GM23248 (cell line): ENCODE results near the gene ANKS1B. TPM values are rescaled to one million over a fixed set of nuclear protein-coding genes. Genes with fewer than 3 reads are reported as not detected.

Experiments
- DNase-seq: peaks from one replicate; pipeline ENCODE4 v3.0.0-alpha.2; 2015
- H2AFZ ChIP-seq: fragments of 200-600 bp; sonication (generic); 2 replicates; pipeline ENCODE4 v1.6.1; 2016; ENCODE audit warnings: antibody characterized with exemption
- H3F3A ChIP-seq: fragments of 200-600 bp; sonication (generic); 2 replicates; pipeline ENCODE4 v1.6.1; 2016; ENCODE audit warnings: mild to moderate bottlenecking, antibody characterized with exemption, mixed run types; ENCODE audit not compliant: insufficient read depth
- H3K27ac ChIP-seq: fragments of 200-600 bp; sonication (generic); 2 replicates; pipeline ENCODE4 v1.5.1; 2016; ENCODE audit warnings: mild to moderate bottlenecking
- H3K27me3 ChIP-seq: fragments of 200-600 bp; sonication (generic); replicated peaks from 2 replicates; pipeline ENCODE4 v1.6.1; 2016; ENCODE audit warnings: mild to moderate bottlenecking; ENCODE audit not compliant: insufficient read depth
- H3K36me3 ChIP-seq: fragments of 200-600 bp; sonication (generic); 2 replicates; pipeline ENCODE4 v1.6.1; 2016; ENCODE audit warnings: low read depth, mild to moderate bottlenecking
- H3K4me1 ChIP-seq: fragments of 200-600 bp; sonication (generic); 2 replicates; pipeline ENCODE4 v1.6.1; 2016; ENCODE audit warnings: mild to moderate bottlenecking; ENCODE audit not compliant: insufficient read depth
- H3K4me2 ChIP-seq: fragments of 200-600 bp; sonication (generic); one replicate; pipeline ENCODE4 v1.6.1; 2016; ENCODE audit warnings: mild to moderate bottlenecking; ENCODE audit not compliant: unreplicated experiment
- H3K4me3 ChIP-seq: fragments of 200-600 bp; sonication (generic); 2 replicates; pipeline ENCODE4 v1.5.1; 2016; ENCODE audit warnings: mild to moderate bottlenecking
- H3K79me2 ChIP-seq: fragments of 200-600 bp; sonication (generic); 2 replicates; pipeline ENCODE4 v1.6.1; 2016; ENCODE audit warnings: mild to moderate bottlenecking; ENCODE audit not compliant: insufficient read depth
- H3K9ac ChIP-seq: fragments of 200-600 bp; sonication (generic); 2 replicates; pipeline ENCODE4 v1.6.1; 2016; ENCODE audit warnings: mild to moderate bottlenecking
- H3K9me2 ChIP-seq: fragments of 200-600 bp; sonication (generic); 2 replicates; pipeline ENCODE4 v1.6.1; 2016; ENCODE audit warnings: mixed run types, mild to moderate bottlenecking, moderate library complexity; ENCODE audit not compliant: insufficient read depth
- H3K9me3 ChIP-seq: fragments of 200-600 bp; sonication (generic); one replicate; pipeline ENCODE4 v1.6.1; 2017; ENCODE audit warnings: low read depth
- H4K20me1 ChIP-seq: fragments of 200-600 bp; sonication (generic); 2 replicates; pipeline ENCODE4 v1.6.0; 2016; ENCODE audit not compliant: insufficient read depth
- EZH2 ChIP-seq: fragments of 200-600 bp; sonication (generic); IDR thresholded peaks from 2 replicates; pipeline ENCODE4 v1.6.1; 2018; ENCODE audit warnings: antibody characterized with exemption, mild to moderate bottlenecking; ENCODE audit not compliant: insufficient read depth, poor library complexity, severe bottlenecking
- EZH2phosphoT487 ChIP-seq: fragments of 200-600 bp; sonication (generic); IDR thresholded peaks from 2 replicates; pipeline ENCODE4 v1.6.1; 2018; ENCODE audit warnings: antibody characterized with exemption, moderate library complexity, mild to moderate bottlenecking, low read depth; ENCODE audit not compliant: insufficient read depth
- WGBS, 2 experiments: methylation state at CpG; one replicate each; pipeline ENCODE4 v1.1.6; 2015 to 2017; ENCODE audit warnings: low lambda C conversion rate in 2 of 2, low coverage in 1 of 2; ENCODE audit errors: missing lambda C conversion rate in 2 of 2; 5-methylcytosine and 5-hydroxymethylcytosine counted together
- in situ Hi-C: fragments of 300-500 bp; cut with MboI; formaldehyde crosslinking; loops from 2 replicates; pipeline ENCODE4 v1.15.0; 2020
- polyA plus RNA-seq: library from polyadenylated mRNA; unstranded; fragments of >200 nt; fragmentation: Nextera tagmentation; extraction: Ambion mirVana; gene quantifications from 2 replicates; pipeline ENCODE4 v1.2.1, GENCODE V29; 2016
- total RNA-seq: library from RNA; depleted of rRNA; stranded (reverse); fragments of >200 nt; shearing (Covaris generic); gene quantifications from 2 replicates; pipeline ENCODE4 v1.2.3, GENCODE V29; 2014

Gene ANKS1B
- total and polyA plus RNA-seq, 2 experiments from 2014 or later, result not detected

DNA sequence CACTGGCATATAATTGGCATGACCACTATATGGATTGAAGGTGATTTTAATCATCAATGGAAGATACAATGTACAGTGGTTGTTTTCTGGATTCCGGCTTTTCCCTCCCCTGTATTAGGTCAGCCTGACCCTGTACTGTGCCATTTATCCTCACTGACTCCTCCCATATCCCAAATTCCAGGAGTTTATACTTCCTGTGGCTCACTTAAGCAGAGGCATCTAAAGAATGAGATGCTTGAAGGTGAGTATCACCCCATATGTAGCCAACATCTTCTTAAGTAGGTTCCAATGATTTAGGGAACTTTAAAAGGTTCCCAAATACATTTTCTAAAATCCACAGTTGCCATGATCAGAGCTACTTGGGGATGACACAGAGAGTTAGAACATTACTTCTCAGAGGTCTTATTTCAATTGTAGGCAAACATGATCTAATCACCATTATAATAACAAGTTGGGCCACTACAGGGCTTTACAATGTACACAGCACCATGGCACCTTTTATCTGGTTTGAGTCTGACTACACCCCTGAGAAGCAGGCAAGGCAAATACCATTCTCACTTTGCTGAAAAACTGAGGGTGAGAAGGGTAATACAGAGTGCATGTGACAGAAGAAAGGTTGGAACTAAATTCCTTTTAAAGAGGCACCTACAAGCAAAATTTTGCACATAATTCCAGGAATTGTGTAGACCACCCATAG, 549.5 kb downstream of the ANKS1B start:
- in situ Hi-C loops, result no loop called here

DNA sequence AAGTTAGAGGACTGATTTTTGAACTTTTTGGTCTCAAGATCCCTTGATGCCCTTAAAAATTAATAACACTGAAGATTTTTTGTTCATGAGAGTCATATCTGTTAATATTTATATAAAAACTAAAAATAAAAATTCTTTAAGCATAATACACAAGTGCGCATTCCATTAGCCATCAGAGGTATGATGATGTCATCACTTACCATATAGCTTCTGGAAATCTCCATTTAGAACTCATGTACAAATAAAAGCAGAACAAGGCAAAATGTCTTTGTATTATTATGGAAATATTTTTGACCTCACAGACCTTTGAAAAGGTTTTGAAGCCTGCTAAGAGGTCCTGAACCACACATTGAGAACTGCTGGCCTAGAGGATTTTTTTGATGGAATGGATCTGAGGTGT, 551.6 kb downstream of the ANKS1B start:
- no peak overlapping the region for H3K4me3 ChIP-seq
- H3K27ac ChIP-seq, result no peak overlapping the region
- in situ Hi-C loops, result no loop called here
- 83 to 88% methylated on average over 1 of the region's 1 CpG for WGBS, 2 experiments
- no peak overlapping the region for H3K9ac ChIP-seq
- no peak overlapping the region for H2AFZ ChIP-seq
- no peaks in the 10 kb centered on the region for H3K9me2 ChIP-seq
- no peak overlapping the region for H3K4me2 ChIP-seq
- no peaks in the 10 kb centered on the region for H3K27me3 ChIP-seq
- DNase-seq, result no peak
- TF ChIP-seq EZH2phosphoT487 (no peak), EZH2 (no peak)
- no peaks in the 10 kb centered on the region for H3K4me1 ChIP-seq
- H3K9me3 ChIP-seq, result no peaks in the 10 kb centered on the region
- no peaks in the 10 kb centered on the region for H3K36me3 ChIP-seq
- no peaks in the 10 kb centered on the region for H4K20me1 ChIP-seq
- no peaks in the 10 kb centered on the region for H3F3A ChIP-seq
- no peaks in the 10 kb centered on the region for H3K79me2 ChIP-seq

More for the DNA sequence above, 549.5 kb downstream of the ANKS1B start:
- TF ChIP-seq EZH2phosphoT487, result no peak
- TF ChIP-seq EZH2, result no peak
- H3K27ac ChIP-seq, result no peak overlapping the region
- H3K9me2 ChIP-seq, result no peaks in the 10 kb centered on the region
- H3K9me3 ChIP-seq, result no peaks in the 10 kb centered on the region
- no peak overlapping the region for H3K9ac ChIP-seq
- no peaks in the 10 kb centered on the region for H3K4me1 ChIP-seq
- H3K4me2 ChIP-seq, result no peak overlapping the region
- no peaks in the 10 kb centered on the region for H4K20me1 ChIP-seq
- H3K4me3 ChIP-seq, result no peak overlapping the region
- no peaks in the 10 kb centered on the region for H3K79me2 ChIP-seq
- no peak for DNase-seq
- no peaks in the 10 kb centered on the region for H3K27me3 ChIP-seq
- H2AFZ ChIP-seq, result no peak overlapping the region
- H3F3A ChIP-seq, result no peaks in the 10 kb centered on the region
- H3K36me3 ChIP-seq, result no peaks in the 10 kb centered on the region
- WGBS, 2 experiments, result 43 to 56% methylated on average over 1 of the region's 1 CpG

DNA sequence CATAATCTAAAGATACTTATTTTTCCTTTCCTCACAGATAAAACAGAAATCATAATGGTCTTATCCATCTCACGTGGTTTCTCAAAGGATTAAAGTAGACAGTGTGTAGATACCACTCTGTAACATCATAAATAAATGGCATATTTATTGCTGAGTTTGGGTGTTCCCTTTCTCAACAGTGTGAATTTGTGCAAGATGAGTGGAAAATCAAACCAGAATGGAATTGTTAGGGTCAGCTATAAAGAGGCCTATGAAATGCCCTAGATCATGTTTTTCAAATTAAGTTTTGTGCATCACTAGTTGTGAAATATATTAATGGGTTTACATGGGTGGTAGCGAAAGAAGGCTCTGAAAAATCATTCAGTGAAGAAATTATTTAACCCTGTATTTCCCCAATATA, 553.5 kb downstream of the ANKS1B start:
- Histone ChIP-seq H3K9me3 (no peaks in the 10 kb centered on the region), H3F3A (no peaks in the 10 kb centered on the region), H3K4me1 (no peaks in the 10 kb centered on the region), H3K9ac (no peak overlapping the region), H3K4me2 (no peak overlapping the region), H3K4me3 (no peak overlapping the region), H3K36me3 (no peaks in the 10 kb centered on the region), H3K79me2 (no peaks in the 10 kb centered on the region), H3K27me3 (no peaks in the 10 kb centered on the region), H3K27ac (no peak overlapping the region), H4K20me1 (no peaks in the 10 kb centered on the region), H3K9me2 (no peaks in the 10 kb centered on the region), H2AFZ (no peak overlapping the region)
- TF ChIP-seq EZH2 (no peak), EZH2phosphoT487 (no peak)
- DNase-seq, result no peak
- 0 to 7% methylated on average over 2 of the region's 2 CpGs for WGBS, 2 experiments
- in situ Hi-C loops, result no loop called here

DNA sequence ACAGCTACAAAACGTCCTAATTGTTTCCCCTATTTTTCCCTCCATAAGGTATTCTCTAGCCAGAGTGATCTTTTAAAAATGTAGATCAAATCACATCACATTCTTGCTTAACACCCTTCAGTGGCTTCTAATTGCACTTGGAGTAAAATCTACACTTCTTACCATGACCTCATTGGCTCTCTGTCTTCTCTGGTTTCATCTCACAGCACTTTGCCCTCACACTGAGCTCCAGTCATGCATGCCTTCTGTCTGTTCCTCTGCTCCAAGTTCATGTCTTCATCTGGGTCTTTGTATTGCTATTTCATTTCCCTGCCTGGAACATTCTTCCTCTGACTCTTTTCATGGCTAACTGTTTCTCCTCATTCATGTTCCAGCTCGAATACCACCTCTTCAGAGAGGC, 557.6 kb downstream of the ANKS1B start:
- in situ Hi-C loops, result no loop called here
- whole genome bisulfite sequencing, 2 experiments, result 19 to 23% methylated on average over 2 of the region's 2 CpGs

DNA sequence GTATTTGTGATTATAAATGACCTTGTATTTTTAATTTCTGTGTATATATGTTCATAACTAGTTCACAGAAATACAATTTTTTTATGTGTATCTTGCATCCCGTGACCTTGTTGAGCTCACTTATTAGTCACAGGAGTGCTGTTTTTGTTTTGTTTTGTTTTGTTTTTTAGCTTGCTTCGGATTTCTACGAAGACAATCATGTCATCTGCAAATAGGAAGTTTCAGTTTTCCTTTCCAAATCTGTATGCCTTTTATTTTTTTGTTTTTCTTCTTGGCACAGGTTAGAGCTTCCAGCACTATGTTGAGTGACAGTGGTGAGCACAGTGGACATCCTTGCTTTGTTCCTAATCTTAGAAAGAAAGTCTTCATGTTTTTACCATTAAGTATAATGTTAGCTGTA, 566.4 kb downstream of the ANKS1B start:
- Histone ChIP-seq H3K36me3 (no peaks in the 10 kb centered on the region), H2AFZ (no peak overlapping the region), H3K27me3 (no peaks in the 10 kb centered on the region), H3K4me2 (no peak overlapping the region), H3K4me1 (no peaks in the 10 kb centered on the region), H3F3A (no peaks in the 10 kb centered on the region), H3K4me3 (no peak overlapping the region), H3K9me3 (peaks cover 11% of the 10 kb centered on the region), H3K9me2 (no peaks in the 10 kb centered on the region), H3K79me2 (no peaks in the 10 kb centered on the region), H3K9ac (no peak overlapping the region), H4K20me1 (no peaks in the 10 kb centered on the region), H3K27ac (no peak overlapping the region)
- no peak for DNase-seq
- no peak for TF ChIP-seq EZH2
- no peak for TF ChIP-seq EZH2phosphoT487
- 14 to 19% methylated on average over 3 of the region's 3 CpGs for WGBS, 2 experiments
- in situ Hi-C loops, result no loop called here

More for the DNA sequence above, 557.6 kb downstream of the ANKS1B start:
- Histone ChIP-seq H3K4me1 (no peaks in the 10 kb centered on the region), H3K27me3 (no peaks in the 10 kb centered on the region), H4K20me1 (no peaks in the 10 kb centered on the region), H3F3A (no peaks in the 10 kb centered on the region), H3K27ac (no peak overlapping the region), H3K9me2 (no peaks in the 10 kb centered on the region), H3K4me3 (no peak overlapping the region), H3K9me3 (no peaks in the 10 kb centered on the region), H3K79me2 (no peaks in the 10 kb centered on the region), H3K4me2 (no peak overlapping the region), H3K9ac (no peak overlapping the region), H3K36me3 (no peaks in the 10 kb centered on the region), H2AFZ (no peak overlapping the region)
- TF ChIP-seq EZH2, result no peak
- no peak for TF ChIP-seq EZH2phosphoT487
- DNase-seq, result no peak
